CD4-positive, alpha-beta T cell treated with Interleukin-17A for 4 hours (primary cell): ENCODE measurements around the gene GPR132.

ENCODE experiments used
- DNase-seq: peaks from one replicate; pipeline ENCODE4 v3.0.0-alpha.2; 2020; ENCODE audit warnings: mixed read lengths

The GPR132 gene

DNA sequence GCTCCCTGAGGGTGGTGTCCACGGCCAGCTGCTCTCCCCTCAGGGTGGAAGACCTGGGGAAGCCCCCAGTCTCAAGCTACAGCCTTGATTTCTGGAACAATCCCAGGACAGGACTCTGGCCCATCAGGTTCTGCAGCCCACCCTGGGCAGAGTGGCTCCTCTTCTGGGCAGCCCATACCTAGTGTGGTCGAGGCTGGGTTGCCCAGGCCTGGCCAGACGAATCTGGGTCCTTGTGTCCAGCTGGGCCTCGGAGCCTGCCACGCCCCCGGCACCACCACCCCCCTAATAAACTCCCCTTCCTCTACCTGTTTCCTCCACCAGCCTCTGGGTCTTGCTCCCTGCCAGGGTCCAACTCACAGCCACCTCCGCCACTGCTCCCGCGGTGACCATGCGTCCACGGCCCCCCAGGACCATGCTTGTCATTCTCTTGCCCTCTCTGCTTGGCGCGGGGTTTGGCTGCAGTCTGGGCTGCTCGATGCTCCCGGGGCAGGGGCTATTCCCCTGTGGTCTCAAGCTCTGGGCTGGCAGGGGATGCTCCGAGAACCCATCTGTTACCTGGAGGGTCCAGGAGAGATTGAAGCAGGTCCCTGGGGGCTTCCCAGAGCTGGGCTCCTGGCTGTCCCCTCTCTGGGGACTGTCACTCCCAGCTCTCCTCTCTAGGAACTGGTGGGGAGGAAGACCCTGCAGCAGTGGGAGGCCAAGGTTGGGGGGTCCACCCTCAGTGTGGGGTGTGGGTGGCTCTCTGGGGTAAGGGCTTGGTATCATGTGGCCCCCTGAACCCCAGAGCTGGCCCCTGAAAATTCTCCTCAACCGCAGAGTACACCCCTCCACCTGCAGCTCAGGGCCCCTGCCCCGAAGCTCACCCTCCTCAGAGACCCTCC, 8.7 kb upstream of the GPR132 start:
- no peak for DNase-seq

DNA sequence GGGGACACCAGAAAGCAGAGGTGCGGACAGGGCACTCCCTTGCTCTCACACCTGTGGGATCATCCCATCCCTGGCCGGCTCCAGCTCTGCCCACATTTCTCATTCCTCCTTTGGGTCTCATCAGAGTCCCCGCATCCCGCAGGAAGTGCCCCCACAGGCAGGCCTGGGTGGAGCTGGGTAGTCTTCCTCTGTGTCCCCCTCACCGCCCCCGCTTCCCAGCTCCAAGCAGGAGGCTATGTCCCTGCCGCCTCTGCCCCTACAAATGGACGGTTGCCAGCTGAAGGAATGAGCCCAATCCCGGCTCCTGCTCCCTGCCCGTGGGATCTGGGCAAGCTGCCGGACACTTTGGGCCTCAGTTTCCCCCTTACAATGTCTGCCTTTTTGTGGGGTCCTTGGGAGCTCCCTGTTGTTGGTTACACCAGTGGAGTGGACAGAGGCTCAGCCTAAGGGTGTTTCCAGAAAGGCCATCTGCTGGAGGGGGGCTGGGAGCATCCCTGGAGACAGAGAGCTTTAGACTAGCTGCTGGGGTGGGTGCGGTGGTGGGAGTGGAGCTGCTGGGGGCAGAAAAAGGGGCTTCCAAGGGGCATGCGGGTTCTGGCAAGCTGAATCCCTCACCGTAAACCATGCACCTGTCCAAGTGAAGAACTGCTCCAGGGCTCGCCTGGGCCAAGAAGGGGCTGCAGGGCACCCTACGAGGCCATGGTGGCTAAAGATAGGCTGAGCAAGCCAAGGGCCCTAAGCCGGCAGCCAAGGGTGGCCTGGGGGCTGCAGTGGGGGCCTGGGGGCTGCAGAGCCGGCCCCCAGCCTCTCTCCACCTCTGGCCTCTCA, 7.9 kb upstream of the GPR132 start:
- DNase-seq = no peak

DNA sequence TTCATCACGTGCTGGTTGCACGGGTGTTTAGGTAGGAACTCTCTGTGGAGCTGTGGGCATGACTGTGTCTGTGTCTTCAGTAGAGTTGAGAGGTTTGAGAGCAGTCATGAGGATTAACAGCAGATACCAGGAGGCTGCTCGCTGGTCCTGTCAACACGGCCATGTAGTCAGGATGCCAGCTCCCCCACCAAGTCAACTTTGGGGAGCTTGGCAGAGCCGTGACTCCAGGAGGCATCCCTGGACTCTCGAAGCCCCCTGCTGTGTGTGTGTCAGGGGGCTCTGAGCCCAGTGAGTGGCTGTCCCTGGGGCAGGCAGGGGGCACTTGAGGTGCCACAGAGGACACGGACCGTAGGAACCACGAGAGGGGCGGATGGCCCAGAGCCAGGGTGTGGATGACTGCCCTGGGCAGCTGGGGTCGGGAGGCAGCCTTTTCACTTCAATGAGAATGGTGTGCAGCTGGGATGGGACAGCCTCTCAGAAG, 7.2 kb upstream of the GPR132 start:
- no peak for DNase-seq

DNA sequence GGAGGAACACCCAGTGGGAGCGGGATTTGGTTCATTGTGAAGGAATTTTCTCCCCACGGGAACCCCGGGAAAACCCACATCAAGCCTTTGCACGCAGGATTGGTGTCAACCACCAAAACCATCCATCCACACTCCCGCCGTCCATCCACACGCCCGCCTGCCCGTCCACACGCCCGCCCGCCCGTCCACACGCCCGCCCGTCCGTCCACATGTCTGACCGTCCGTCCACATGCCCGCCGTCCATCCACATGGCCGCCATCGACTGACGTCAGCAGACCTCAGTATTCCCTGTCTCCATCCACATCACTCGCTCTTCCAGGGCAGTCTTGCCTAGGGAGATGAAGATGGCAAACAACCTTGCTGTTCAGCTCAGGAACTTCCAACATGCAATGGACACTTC, 6.7 kb upstream of the GPR132 start:
- DNase-seq = no peak

DNA sequence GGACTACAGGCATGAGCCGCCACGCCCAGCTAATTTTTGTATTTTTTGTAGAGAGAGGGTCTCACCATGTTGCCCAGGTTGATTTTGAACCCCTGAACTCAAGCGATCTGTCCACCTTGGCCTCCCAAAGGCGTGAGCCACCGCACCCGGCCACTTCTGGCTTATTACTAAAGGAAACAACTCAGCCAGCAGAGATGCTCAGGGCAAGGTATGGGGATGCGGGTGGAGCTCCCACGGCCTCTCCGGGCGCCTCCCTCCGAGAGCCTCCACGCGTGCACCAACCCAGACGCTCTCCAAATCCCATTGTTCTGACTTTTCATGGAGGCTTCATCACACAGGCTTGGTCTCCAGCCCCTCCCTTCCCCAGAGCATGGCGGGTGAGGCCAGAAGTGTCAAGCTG, 6.1 kb upstream of the GPR132 start:
- DNase-seq = no peak

DNA sequence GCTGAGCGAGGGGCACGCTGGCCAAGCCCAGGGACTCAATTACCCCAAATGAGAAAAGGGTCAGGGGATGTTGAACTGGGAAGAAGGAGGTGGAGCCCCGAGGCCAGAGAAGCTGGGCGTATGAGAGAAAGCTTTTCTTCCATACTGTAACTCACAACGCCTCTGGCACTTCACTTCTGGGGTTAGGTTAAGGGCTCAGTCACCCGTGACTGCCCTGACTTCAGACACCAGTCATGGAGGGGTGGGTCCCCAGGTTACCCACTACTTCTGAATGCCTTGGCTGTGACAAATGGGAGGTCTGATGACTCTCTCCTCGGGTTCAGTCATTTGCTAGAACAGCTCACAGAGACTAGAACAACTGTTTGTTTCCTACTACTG, 5.5 kb upstream of the GPR132 start:
- DNase-seq = peak; percentile 14

DNA sequence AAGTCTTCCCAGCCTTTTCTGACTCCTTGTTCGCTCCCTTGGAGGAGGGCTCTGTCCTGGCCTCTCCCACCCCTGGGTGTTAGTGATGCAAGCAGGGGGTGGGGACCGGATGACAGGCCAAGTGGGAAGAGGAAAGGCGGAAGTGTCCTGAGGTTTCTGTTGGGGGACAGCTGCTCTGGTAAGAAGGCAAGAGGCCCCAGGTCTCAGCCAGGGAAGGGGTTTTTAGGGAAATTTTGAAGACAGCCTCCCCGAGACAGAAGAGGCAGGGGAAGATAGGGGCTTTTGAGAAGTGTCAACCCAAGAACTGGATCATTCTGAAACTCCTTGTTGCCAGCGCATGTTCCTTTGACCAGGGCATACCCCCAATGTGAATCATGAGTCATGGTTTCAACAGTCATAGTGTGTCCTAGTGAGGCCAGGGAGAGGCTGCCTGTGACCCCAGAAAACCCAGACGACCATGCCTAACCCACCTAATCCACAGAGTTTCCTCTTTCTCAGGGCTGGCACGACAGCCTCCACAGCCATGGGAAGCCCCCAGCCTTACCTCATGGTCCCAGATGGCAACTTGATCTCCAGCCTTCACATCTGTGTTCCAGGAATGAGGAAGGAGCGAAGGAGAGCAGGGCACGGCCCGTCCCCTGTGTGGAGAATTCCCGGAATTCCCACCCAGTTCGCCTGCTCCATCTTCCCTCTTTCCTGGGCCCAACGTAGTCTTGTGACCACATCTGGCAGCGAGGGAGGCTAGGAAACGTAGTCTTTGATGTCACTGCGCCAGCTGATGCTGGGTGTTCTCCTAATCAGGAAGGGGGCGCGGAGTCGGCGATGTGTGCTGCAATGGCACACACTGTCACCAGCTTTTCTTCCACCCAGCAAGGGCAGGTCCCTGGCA, 4.9 kb upstream of the GPR132 start:
- no peak for DNase-seq

DNA sequence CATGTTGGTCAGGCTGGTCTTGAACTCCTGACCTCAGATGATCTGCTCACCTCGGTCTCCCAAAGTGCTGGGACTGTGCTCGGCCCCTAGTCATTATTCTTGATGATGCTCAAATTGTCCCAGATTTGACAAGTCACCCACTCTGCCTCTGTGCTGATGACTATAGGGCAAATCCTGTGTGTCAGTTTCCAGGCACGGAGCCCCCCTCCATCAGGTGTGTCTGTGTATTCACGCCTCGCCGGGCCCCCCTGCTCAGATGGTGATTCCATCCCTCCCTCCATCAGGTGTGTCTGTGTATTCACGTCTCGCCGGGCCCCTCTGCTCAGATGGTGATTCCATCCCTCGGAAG, 4.3 kb upstream of the GPR132 start:
- DNase-seq = no peak

DNA sequence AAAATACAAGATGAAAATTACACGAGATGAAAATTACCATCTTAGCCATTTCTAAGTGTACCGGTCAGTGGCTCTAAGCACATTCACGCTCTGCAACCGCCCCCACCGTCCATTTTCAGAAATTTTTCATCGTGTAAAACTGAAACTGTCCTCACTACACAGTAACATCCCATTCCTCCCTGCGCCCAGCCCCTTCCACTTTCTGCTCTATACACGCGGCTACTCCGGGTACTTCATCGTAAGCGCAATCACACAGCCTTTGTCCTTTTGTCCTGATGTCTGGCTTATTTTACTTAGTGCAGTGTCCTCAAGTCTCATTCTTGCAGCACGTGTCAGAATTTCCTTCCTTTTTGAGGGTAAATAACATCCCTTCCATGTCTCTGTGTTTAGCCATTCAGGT, 3.6 kb upstream of the GPR132 start:
- DNase-seq = no peak

DNA sequence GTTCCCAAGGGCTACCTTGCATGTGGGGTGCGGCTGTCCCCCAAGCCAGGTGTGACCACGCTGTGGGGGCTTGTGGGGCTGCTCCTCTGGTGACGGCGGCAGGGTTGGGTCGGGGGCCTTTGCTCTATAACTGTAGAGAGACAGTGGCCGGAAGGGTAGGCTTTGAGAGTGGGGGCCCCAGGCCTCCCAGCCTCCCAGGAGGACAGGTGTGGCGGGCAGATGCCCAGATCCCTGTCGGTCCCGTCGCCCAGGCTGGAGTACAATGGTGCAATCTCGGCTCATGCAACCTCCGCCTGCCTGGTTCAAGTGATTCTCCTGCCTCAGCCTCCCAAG, 2.7 kb upstream of the GPR132 start:
- DNase-seq = no peak

DNA sequence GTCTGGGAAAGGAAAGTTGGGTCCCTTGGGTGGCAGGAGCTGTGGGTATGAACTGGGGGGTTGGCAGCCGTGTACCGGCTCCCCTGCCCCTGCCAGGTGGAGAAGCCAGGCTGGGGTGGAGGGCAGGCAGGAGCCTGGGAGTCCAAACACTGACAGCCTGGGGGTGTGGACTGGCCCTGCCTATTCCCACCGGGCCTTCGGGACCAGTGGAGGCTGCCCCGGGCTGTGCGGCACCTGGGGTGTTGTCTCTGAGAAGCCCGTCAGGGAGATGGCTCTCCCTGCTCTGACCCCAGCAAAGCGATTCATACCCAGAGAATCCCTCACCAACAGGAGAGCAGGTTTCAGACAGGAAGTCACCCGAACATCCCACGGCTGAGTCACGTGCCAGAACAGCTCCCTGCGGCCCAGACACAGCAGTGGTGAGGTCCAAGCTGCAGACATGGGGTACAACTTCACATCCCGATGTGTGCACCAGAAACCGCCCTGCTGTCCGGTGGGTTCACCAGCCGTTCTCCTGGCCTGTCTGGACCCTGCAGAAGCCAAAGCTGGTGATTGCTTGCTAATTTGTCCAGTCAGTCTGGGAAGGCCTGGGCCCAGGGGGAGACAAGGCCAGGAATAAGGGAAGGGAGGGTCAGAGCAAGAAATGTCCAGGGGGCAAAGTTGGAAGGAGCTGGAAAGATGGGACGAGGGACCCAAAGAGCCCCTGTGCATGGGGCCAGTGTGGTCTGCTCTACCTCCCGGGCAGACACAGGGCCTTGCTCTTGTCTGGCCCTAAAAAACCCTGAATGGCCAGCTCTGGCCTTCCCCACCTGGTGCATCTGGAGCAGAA, 2.1 kb upstream of the GPR132 start:
- peak; percentile 79 for DNase-seq

DNA sequence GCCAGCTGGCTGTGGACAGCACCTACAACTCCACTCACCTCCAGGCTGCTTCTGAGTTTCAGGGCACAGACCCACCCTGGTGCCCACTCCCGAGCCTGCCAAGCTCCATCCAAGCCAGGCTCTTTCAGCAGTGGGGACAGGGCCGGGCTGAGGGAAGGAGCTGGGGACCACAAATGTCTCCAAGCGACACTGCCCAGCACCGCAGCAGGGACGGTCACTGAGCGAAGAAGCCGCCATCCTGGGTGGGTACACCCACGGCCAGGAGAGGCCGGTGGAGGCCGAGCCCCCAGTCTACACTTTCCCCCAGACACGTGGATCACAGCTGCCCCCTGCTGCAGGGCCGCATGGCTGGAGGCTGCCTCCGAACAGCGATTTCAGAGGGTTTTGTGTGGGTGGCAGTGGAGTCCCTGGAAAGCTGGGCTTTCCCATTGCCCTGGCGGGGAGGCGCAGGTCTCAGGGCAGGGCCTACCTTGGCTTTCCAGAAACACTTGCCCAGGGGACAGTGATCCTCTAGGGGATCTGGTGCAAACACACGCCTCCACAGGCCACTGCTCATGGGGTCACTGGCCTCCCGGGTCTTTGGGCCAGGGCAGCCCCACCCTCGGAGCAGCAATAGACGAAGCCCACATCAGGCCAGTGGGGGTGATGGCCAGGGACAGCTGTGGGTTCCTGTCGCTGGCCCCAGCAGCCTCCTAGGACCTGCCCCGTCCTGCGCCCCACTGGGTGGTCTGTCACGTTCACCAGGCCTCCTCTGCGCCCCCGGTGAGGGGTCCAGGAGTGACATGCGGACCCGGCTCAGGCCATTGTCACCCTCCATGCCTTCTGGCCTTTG, 1.2 kb upstream of the GPR132 start:
- no peak for DNase-seq

DNA sequence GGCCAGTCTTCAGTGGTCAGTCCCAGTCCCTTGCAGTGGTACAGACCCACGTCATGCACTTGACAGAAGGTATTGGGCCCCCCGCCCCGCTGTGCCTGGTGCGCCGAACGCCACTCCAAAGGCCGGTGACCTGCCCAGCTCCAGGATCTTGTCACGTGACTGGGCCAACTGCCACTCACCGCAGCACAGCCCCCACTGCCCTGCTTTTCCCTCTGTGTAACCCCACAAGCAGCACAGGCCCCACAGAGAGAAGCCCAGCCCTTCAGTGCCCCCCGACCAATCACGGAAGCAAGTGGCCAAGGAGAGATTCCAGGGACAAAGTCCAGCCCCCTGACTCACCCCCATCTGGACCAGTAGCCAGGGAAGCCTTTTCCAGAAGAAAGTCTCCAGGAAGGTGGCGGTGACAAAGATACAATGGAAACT, 498 bp downstream of the GPR132 start:
- peak; percentile 50 for DNase-seq

DNA sequence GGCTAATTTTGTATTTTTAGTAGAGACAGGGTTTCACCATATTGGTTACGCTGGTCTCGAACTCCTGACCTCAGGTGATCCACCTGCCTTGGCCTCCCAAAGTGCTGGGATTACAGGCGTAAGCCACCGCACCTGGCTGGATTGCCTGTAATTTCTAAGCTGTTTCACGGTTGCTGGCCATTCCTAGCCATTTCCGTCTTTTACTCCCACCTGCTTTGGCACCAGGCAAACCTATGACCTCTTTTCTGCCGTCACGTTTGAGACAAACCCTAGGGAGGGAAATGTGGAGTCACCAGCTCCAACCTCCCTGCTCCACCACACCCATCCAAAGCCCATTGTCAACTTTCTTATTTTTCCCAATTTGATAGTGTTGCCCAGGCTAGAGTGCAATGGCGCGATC, 1.2 kb downstream of the GPR132 start:
- peak; percentile 2 for DNase-seq

DNA sequence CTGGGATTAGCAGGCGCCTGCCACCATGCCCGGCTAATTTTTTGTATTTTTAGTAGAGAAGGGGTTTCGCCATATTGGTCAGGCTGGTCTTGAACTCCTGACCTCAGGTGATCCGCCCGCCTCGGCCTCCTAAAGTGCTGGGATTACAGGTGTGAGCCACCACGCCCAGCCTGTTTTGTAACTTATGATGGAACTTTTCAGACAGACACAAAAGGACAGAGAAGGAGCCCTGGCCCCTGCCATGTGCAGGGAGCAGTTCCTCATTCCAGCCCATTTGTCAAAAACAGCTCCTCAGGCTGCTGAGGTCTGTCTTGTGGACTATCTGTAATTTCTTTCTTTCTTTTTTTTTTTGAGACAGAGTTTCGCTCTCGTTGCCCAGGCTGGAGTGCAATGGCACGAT, 1.7 kb downstream of the GPR132 start:
- peak; percentile 4 for DNase-seq

DNA sequence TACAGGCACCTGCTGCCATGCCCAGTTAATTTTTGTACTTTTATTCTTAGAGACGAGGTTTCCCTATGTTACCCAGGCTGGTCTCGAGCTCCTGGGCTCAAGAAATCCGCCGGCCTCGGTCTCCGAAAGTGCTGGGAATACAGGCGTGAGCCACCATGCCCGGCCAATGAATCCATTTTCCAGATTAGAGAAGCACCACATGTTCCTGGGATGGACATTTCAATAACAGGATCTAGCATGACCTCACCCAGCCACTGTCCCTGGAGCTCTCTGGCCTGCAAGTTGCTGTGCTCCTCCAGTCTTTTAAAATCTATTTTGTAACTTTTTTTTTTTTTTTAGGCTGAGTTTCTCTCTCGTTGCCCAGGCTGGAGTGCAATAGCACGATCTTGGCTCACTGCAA, 2.2 kb downstream of the GPR132 start:
- DNase-seq = peak; percentile 1

DNA sequence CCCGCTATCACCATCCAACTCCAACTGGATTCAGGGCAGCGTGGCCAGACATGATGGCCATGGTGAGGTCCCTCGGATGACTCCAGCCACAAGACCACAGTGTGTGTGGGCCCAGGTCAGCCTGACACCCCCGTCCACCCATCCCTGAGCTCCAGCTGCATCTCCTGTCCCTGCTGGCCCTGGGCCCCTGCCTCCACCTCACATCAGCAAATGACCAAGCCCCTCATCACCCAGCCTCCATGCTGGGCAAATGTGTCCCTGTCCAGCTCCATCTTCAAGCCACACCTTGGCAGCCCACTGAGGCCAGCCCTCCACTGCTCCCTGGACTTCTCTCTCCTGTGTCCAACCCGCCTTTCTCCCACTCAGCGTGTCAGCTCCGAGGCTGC, 3.2 kb downstream of the GPR132 start:
- DNase-seq = peak; percentile 3

DNA sequence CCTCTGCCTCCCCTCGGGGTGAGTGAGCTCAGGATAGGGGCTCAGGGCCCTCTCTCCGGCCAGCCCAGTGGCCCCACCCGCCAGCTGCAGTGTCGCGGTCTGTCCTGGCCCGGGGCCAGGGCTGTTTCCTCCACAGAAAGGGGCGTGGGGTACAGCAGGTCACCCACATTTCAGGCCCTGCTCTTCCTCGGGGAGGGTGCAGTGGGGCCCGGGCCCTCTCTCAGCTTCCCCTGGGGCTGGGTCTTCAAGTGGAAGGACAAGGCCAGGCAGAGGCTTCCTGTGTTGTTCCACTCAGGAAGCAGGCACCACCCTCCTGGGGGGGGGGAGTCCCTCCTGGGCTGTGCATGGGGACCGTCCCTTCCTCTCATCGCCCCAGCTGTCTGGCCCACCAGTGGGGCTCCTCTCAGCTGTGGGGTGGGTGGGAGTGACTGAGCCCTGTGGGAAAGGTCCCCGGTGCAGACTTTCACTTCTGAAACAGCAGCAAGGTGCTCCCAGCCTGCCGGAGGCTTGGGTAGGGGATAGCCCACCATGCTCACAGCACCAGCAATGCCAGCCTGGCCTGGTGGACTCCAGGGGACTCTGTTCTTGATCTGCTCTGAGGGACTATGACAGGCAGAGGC, 3.7 kb downstream of the GPR132 start:
- peak; percentile 62 for DNase-seq

DNA sequence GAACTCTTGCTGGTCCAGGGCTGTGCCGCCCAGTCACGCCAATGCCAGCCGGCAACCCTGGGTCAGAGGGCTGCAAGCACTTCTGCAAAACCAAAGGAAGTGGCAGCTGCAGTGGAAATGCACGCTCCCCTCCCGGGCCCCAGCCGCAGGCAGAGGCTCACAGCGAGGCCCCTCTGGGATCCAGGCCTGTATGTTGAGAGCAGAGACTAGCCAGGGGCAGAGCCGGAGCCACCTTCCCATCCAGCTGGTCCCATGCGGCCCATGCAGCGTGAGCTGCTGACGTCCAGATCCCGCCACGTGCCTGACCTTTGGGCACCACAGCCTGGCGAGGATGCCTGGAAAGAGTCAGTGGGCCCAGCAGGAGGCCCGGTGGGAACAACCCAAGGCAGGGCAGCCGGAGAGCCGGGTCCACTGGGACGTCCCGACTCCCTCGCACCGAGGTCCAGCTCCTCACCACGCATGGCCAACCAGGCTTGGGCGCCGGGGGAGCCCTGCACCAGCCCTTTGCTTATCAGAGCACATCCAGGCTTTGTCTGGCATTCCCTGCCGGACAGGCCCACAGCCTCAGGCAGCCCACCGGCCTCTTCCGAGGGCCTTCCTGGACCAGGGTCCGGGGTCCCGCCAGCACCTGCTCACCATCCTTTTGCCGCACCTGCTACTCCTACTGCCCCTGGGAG, 4.3 kb downstream of the GPR132 start:
- peak; percentile 65 for DNase-seq

DNA sequence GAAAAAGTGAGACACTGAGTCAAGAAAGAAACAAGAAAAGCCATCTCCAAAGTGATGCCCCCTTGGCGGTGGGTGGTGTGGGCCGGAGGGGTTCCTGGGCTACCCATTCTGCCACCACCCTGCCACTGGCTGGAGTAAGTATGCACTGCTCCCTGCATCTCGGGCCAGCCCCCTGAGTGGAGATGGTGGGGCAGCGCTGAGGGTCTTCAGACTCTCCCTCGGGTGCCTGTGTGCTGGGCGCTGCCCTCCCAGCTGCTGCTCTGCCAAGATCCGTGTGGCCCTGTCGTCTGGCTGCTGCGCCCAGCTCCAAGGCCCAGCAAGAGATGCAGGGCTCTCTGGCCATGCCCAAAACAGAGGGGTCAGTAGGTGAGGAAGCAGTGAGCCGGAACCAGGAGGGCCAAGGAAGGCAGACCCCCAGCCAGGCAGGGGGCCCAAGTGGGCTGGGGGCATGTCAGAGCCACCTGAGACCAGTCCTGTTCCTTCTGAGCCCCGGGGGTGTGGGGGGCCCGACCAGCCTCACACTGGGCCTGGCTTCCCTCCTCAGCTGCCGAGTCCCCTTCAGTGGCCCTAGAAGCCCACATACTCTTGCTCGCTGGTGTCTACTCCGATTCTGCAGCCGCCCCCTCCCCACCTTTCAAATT, 5.2 kb downstream of the GPR132 start:
- DNase-seq = no peak
